Naive thymus-derived CD8-positive, alpha-beta T cell (primary cell): ENCODE data around the gene SEC14L1. TPM values are rescaled to one million over a fixed set of nuclear protein-coding genes. Genes with fewer than 3 reads are reported as not detected.

Experiments
- ATAC-seq, 2 donors: fragments of 150-1000 bp; cut with Tn5 transposase in 1 of 2; sonication (Bioruptor Pico), chemical (Tn5 transposase) in 1 of 2; 1 replicate in 1 of 2; 2 replicates in 1 of 2; pipeline ENCODE4 v1.10.0; 2021; ENCODE audit warnings: mild to moderate bottlenecking in 2 of 2, moderate library complexity in 2 of 2
- POLR2A ChIA-PET: fragments of 350-600 bp; sonication (Branson Sonifier 250); formaldehyde crosslinking; loops from one replicate; lab custom pipeline; 2021; ENCODE audit warnings: antibody characterized with exemption; lab: Charles Lee
- DNase-seq, 10 donors: peaks; one replicate each; pipeline versions ENCODE4 v3.0.0 to v3.0.0-alpha.2; 2020 to 2022
- H3K27ac Mint-ChIP-seq, 10 donors: one replicate each; pipeline ENCODE4 v1.8.0; 2020 to 2022; ENCODE audit warnings: mild to moderate bottlenecking in 10 of 10, mixed read lengths in 10 of 10, moderate library complexity in 4 of 10, inconsistent platforms in 1 of 10
- H3K27me3 Mint-ChIP-seq, 5 donors: one replicate each; pipeline ENCODE4 v1.8.0; 2021 to 2022; ENCODE audit warnings: mixed read lengths in 5 of 5
- H3K36me3 Mint-ChIP-seq, 3 donors: one replicate each; pipeline ENCODE4 v1.8.0; 2020 to 2022; ENCODE audit warnings: mixed read lengths in 3 of 3, mild to moderate bottlenecking in 2 of 3, inconsistent platforms in 1 of 3
- H3K4me1 Mint-ChIP-seq, 4 donors: one replicate each; pipeline ENCODE4 v1.8.0; 2021 to 2022; ENCODE audit warnings: mixed read lengths in 4 of 4
- H3K4me3 Mint-ChIP-seq, 10 donors: one replicate each; pipeline ENCODE4 v1.8.0; 2020 to 2022; ENCODE audit warnings: mild to moderate bottlenecking in 10 of 10, mixed read lengths in 10 of 10, moderate library complexity in 6 of 10, inconsistent platforms in 1 of 10
- H3K9me3 Mint-ChIP-seq, 9 donors: one replicate each; pipeline ENCODE4 v1.8.0; 2020 to 2022; ENCODE audit warnings: mixed read lengths in 9 of 9, mild to moderate bottlenecking in 3 of 9, inconsistent platforms in 1 of 9, moderate library complexity in 1 of 9
- polyA plus RNA-seq, 3 donors: library from polyadenylated mRNA; unstranded; fragments of 300-500 nt; fragmentation: Illumina TruSeq; gene quantifications; one replicate each; pipeline ENCODE4 v1.2.3, GENCODE V29; 2021
- total RNA-seq, 8 experiments: library from RNA in 2 of 8; stranded (reverse) in 2 of 8; gene quantifications; one replicate each; pipeline ENCODE4 v1.2.3 and lab custom pipeline; 2021 to 2026

The SEC14L1 gene
- total and polyA plus RNA-seq, 5 experiments from 2014 or later: 7.7 to 32.9 (median 9.5) TPM

- no peaks in the 10 kb centered on the region for H3K27me3 Mint-ChIP-seq
- peaks cover 0 to 11% (median 5%) of the 10 kb centered on the region in 4 donors for H3K4me1 Mint-ChIP-seq
- H3K9me3 Mint-ChIP-seq: no peaks in the 10 kb centered on the region
- no peaks in the 10 kb centered on the region for H3K36me3 Mint-ChIP-seq
- POLR2A ChIA-PET: interaction anchor here (0.6 to 1.2 kb wide), 2 partner anchors 9 to 31 kb away, joined by 3 read pairs; no protein-coding TSS in a partner anchor
- H3K27ac Mint-ChIP-seq: peak overlapping the region in 1 of 10 donors; percentile 41
- no peak overlapping the region for H3K4me3 Mint-ChIP-seq
- DNase-seq (no peak), ATAC-seq (no peak)
These were observed 21.0 kb upstream of the SEC14L1 start for GRCh38 chr17:77119668-77120301.

DNA sequence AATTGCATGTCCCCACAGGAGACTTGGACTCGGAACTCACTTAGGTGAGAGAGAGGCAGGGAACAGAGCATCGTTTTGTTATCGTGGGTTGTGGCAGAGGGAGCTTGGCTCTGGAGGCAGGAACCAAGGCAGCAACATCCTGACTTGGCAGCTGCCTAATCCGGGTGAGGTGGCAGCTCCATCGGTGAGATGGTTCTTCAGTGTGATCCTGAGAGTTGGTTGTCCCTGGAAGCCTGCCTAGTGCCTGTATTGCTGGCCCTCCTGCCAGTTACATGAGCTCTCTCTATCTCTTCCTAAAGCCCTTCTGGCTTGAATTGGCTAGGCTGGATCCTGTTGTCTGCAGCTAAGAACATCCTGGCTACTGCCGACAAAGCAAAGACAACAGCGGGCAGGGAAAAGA, 19.9 kb upstream of the SEC14L1 start:
- Mint-ChIP-seq H3K27ac (no peak overlapping the region), H3K4me1 (peaks cover 0 to 16% (median 5%) of the 10 kb centered on the region in 4 donors), H3K4me3 (no peak overlapping the region), H3K27me3 (no peaks in the 10 kb centered on the region), H3K36me3 (no peaks in the 10 kb centered on the region), H3K9me3 (no peaks in the 10 kb centered on the region)
- DNase-seq (no peak), ATAC-seq (no peak)
- POLR2A ChIA-PET: no interaction called here

DNA sequence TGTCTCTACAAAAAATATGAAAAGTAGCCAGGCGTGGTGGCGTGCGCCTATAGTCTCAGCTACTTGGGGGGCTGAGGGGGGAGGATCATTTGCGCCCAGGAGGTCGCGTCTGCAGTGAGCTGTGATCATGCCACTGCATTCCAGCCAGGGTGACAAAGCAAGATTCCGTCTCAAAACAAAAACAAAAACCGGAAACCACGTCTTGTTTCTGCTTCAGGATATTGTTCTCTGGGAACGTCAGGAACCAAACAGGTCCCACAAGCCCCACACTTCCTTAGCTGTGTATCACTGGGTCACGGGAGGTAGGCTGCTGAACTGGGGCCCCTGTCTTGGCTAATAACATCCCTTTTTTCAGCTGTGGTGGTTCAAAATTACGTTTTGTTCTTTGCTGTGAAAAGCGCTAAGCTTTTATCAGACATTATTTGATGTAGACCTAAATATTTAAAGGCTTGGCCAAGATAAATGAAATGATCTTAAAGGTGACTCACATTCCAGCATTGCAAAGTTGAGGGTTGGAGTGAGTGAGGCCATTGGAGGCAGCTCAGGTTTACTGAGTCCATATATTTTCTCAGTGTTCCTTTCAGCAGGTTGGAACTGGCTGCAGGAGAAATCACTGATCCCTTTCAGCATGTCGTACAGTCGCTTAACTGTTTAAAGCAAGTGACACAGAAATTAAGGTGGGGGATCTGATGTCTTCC, 16.4 kb upstream of the SEC14L1 start:
- no peak for ATAC-seq
- no peaks in the 10 kb centered on the region for H3K36me3 Mint-ChIP-seq
- H3K27me3 Mint-ChIP-seq: no peaks in the 10 kb centered on the region
- H3K27ac Mint-ChIP-seq: peak overlapping the region in 3 of 10 donors; percentile 11 to 40 (median 27)
- H3K4me1 Mint-ChIP-seq: peaks cover 13 to 38% (median 22%) of the 10 kb centered on the region in 4 donors
- POLR2A ChIA-PET: interaction anchor here (0.5 to 1.6 kb wide), 2 partner anchors 9 to 15 kb away, joined by 3 to 6 read pairs; no protein-coding TSS in a partner anchor
- DNase-seq: no peak
- H3K4me3 Mint-ChIP-seq: no peak overlapping the region
- H3K9me3 Mint-ChIP-seq: no peaks in the 10 kb centered on the region

DNA sequence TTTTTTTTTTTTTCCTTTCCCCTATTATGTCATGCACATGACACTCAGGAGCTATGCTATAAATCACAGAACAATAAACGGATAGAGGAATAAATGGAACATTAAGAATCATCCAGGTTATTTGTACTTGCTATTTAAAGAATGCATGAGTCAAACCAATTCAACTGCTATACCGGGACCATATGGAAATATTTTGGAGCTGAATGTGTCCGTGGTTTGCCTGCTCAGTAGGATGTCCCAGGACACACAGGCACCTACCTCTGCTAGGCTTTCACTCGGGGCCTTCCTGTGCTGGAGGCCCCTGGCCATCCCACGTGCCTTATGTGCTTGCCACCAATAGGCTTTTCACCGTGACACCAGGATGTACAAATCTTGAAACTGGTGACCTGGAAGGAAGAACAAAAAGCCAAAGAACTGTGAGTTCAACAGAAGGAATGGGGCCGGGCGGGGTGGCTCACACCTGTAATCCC, 15.3 kb upstream of the SEC14L1 start:
- DNase-seq (no peak), ATAC-seq (no peak)
- Mint-ChIP-seq H3K9me3 (no peaks in the 10 kb centered on the region), H3K27ac (peak overlapping the region in 7 of 10 donors; percentile 36 to 90 (median 77)), H3K36me3 (no peaks in the 10 kb centered on the region), H3K27me3 (no peaks in the 10 kb centered on the region), H3K4me3 (peak overlapping the region in 2 of 10 donors; percentile 10 to 30), H3K4me1 (peaks cover 16 to 43% (median 28%) of the 10 kb centered on the region in 4 donors)
- POLR2A ChIA-PET: interaction anchor here (0.9 to 1.6 kb wide), 2 partner anchors 12 to 14 kb away, joined by 3 to 6 read pairs; no protein-coding TSS in a partner anchor

GRCh38 chr17:77126519-77126918, 14.2 kb upstream of the SEC14L1 start:
- H3K4me3 Mint-ChIP-seq: no peak overlapping the region
- no peak for DNase-seq
- H3K9me3 Mint-ChIP-seq: no peaks in the 10 kb centered on the region
- peaks cover 16 to 44% (median 28%) of the 10 kb centered on the region in 4 donors for H3K4me1 Mint-ChIP-seq
- no peaks in the 10 kb centered on the region for H3K36me3 Mint-ChIP-seq
- H3K27me3 Mint-ChIP-seq: no peaks in the 10 kb centered on the region
- H3K27ac Mint-ChIP-seq: peak overlapping the region in 6 of 10 donors; percentile 10 to 97 (median 60)
- ATAC-seq: no peak
- POLR2A ChIA-PET: no interaction called here

GRCh38 chr17:77127735-77128361, 12.9 kb upstream of the SEC14L1 start:
- H3K36me3 Mint-ChIP-seq: no peaks in the 10 kb centered on the region
- H3K4me1 Mint-ChIP-seq: peaks cover 12 to 40% (median 28%) of the 10 kb centered on the region in 4 donors
- no peaks in the 10 kb centered on the region for H3K27me3 Mint-ChIP-seq
- H3K9me3 Mint-ChIP-seq: no peaks in the 10 kb centered on the region
- peak; percentile 92 to 95 for ATAC-seq
- H3K27ac Mint-ChIP-seq: peak overlapping the region; percentile 88 to 98 (median 96)
- H3K4me3 Mint-ChIP-seq: peak overlapping the region; percentile 70 to 89 (median 78)
- POLR2A ChIA-PET: interaction anchor here (0.7 to 4.9 kb wide), 4 partner anchors 12 to 390 kb away, joined by 3 to 48 read pairs (median 8); partner anchors contain the start of gene SEC14L1
- DNase-seq: peak; percentile 42 to 94 (median 79)

- ATAC-seq (no peak), DNase-seq (no peak)
- Mint-ChIP-seq H3K4me1 (peaks cover 12 to 40% (median 27%) of the 10 kb centered on the region in 4 donors), H3K36me3 (no peaks in the 10 kb centered on the region), H3K9me3 (no peaks in the 10 kb centered on the region), H3K27ac (peak overlapping the region; percentile 8 to 98 (median 92)), H3K27me3 (no peaks in the 10 kb centered on the region), H3K4me3 (peak overlapping the region in 6 of 10 donors; percentile 21 to 61 (median 46))
- POLR2A ChIA-PET: interaction anchor here (0.6 to 4.9 kb wide), 5 partner anchors 9 to 843 kb away, joined by 3 to 48 read pairs (median 4); partner anchors contain the start of gene SEC14L1
These were observed 11.7 kb upstream of the SEC14L1 start for GRCh38 chr17:77128896-77129567.

DNA sequence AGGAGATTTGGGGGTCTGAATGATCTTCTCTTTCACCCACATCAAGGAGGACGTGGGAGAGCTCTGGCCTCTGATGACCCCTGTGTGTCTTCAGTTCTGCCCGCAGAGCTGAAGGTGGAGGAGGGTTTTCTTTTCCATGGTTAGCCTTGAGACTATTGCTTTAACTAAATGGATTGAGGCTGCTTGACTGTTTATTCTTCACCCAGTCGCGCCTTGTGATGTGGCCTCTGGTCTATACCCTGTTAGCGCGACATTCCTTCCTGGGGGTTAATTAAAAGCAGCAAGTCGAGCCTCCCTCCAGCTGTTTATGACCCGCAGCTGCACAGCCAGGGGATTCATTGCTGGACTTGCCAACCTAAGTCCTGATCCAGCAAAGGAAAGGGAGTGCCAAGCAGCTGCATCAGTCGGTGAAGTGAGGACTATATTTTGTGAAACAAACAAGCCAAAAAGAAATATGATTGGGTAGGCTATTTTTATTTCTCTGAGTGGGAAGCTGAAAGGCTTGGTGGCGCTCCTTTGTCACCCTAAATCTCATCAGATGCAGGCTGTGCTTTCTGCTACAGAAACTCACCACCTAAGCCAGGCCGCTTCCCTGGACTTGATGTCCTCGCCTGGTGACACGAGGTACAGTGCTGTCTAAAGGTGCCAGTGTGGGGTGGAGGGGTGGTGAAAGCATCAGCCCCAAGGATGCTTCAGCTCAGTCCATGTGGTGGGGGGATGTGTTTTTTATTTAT, 11.0 kb upstream of the SEC14L1 start:
- no peaks in the 10 kb centered on the region for H3K27me3 Mint-ChIP-seq
- DNase-seq (no peak), ATAC-seq (no peak)
- no peaks in the 10 kb centered on the region for H3K9me3 Mint-ChIP-seq
- peak overlapping the region in 8 of 10 donors; percentile 46 to 98 (median 93) for H3K27ac Mint-ChIP-seq
- POLR2A ChIA-PET: interaction anchor here (0.5 to 4.9 kb wide), 3 partner anchors 11 to 842 kb away, joined by 3 to 48 read pairs (median 3); partner anchors contain the start of gene SEC14L1
- H3K4me1 Mint-ChIP-seq: peaks cover 12 to 35% (median 25%) of the 10 kb centered on the region in 4 donors
- no peaks in the 10 kb centered on the region for H3K36me3 Mint-ChIP-seq
- peak overlapping the region in 1 of 10 donors; percentile 23 for H3K4me3 Mint-ChIP-seq

DNA sequence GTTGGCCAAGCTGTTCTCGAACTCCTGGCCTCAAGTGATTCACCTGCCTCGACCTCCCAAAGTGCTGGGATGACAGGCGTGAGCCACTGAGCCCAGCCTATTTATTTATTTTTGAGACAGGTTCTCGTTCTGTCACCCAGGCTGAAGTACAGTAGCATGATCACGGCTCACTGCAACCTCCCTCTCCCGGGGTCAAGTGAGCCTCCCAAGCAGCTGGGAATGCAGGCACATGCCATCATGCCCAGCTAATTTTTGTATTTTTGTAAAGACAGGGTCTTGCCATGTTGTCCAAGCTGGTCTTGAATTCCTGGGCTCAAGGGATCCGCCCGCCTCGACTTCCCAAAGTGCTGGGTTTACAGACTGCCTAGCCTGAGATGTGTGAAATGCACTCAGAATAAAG, 10.2 kb upstream of the SEC14L1 start:
- DNase-seq: no peak
- ATAC-seq: no peak
- Mint-ChIP-seq H3K9me3 (no peaks in the 10 kb centered on the region), H3K4me1 (peaks cover 14 to 32% (median 25%) of the 10 kb centered on the region in 4 donors), H3K27ac (peak overlapping the region in 5 of 10 donors; percentile 58 to 74 (median 62)), H3K4me3 (no peak overlapping the region), H3K36me3 (no peaks in the 10 kb centered on the region), H3K27me3 (no peaks in the 10 kb centered on the region)
- POLR2A ChIA-PET: interaction anchor here (0.5 to 4.9 kb wide), 2 partner anchors 10 to 26 kb away, joined by 3 to 48 read pairs; partner anchors contain the start of gene SEC14L1

DNA sequence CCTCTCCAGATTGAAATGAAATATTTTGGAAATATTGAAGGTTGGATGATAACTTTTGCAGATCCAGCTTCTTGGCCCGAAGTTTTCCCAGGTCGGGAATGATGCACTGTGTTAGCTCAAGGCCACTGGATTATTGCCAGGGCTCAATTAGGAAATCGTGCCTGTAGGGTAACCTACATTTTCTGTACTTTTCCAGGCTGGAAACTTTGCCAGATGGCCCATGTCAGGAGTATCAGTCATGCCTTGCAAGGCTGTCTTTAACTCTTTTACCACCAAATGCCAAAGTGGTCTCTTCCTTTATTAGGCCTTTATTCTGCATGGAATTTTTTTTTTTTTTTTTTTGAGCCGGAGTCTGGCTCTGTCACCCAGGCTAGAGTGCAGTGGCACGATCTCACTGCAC, 8.9 kb upstream of the SEC14L1 start:
- Mint-ChIP-seq H3K27ac (peak overlapping the region in 3 of 10 donors; percentile 25 to 77 (median 44)), H3K4me1 (peaks cover 14 to 33% (median 32%) of the 10 kb centered on the region in 4 donors), H3K27me3 (no peaks in the 10 kb centered on the region), H3K36me3 (no peaks in the 10 kb centered on the region), H3K9me3 (peaks cover 0 to 2% (median 0%) of the 10 kb centered on the region in 9 donors), H3K4me3 (no peak overlapping the region)
- DNase-seq: no peak
- no peak for ATAC-seq
- POLR2A ChIA-PET: interaction anchor here (0.5 to 4.9 kb wide), 2 partner anchors 8 to 334 kb away, joined by 3 to 48 read pairs; partner anchors contain the start of gene SEC14L1
